Activated naive CD4-positive, alpha-beta T cell treated with anti-CD3 and anti-CD28 coated beads for 36 hours (primary cell): Measurements from ENCODE around the gene FAM8A1. TPM values are rescaled to one million over a fixed set of nuclear protein-coding genes. Genes with fewer than 3 reads are reported as not detected.

Experiments
- CTCF ChIA-PET: fragments of 350-600 bp; sonication (Branson Sonifier 250); formaldehyde crosslinking; loops from one replicate; lab custom pipeline; 2021; ENCODE audit warnings: antibody characterized with exemption; lab: Charles Lee
- DNase-seq: peaks from one replicate; pipeline ENCODE4 v3.0.0-alpha.2; 2020
- H3K27ac Mint-ChIP-seq: one replicate; pipeline ENCODE4 v1.8.0; 2021; ENCODE audit warnings: mild to moderate bottlenecking, mixed read lengths
- H3K27me3 Mint-ChIP-seq: one replicate; pipeline ENCODE4 v1.8.0; 2021; ENCODE audit warnings: low read depth, mixed read lengths
- H3K36me3 Mint-ChIP-seq: one replicate; pipeline ENCODE4 v1.8.0; 2021; ENCODE audit warnings: low read depth, mixed read lengths
- H3K4me1 Mint-ChIP-seq: one replicate; pipeline ENCODE4 v1.8.0; 2021; ENCODE audit warnings: low read depth, mixed read lengths
- H3K4me3 Mint-ChIP-seq: one replicate; pipeline ENCODE4 v1.8.0; 2021; ENCODE audit warnings: mild to moderate bottlenecking, moderate library complexity, mixed read lengths
- H3K9me3 Mint-ChIP-seq: one replicate; pipeline ENCODE4 v1.8.0; 2021; ENCODE audit warnings: mixed read lengths
- intact Hi-C: fragments of 100-400 bp; cut with micrococcal nuclease; formaldehyde crosslinking; loops from one replicate; pipeline ENCODE4 v1.15.1; 2023
- total RNA-seq, 2 experiments: library from RNA; stranded (reverse); gene quantifications; one replicate each; pipeline ENCODE4 v1.2.3, GENCODE V29; 2021

FAM8A1 gene
- total RNA-seq, 2 experiments from 2014 or later, result 2.9 to 3.0 TPM

DNA sequence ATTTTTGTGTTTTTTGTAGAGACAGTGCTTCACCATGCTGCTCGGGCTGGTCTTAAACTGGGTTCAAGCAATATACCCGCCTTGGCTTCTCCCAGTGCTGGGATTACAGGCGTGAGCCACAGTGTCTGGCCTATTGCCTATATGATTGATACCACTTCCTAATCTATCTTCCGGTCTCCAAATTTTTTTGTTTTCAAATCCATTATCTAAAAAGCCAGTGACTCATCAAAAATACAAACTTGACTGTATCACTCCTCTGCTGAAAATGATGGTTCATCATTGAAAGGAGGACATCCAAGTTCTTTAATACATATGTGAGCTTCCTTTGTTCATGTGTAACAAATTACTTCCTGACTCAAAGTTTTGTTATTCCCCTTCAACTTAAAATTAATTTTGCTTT is 35.5 kb downstream of the FAM8A1 start:
- CTCF ChIA-PET, result interaction anchor here (1.1 to 1.5 kb wide), 2 partner anchors 23 to 56 kb away, joined by 3 read pairs; no protein-coding TSS in a partner anchor
- Mint-ChIP-seq H3K27me3 (no peaks in the 10 kb centered on the region), H3K4me3 (no peak overlapping the region), H3K36me3 (peaks cover 65% of the 10 kb centered on the region), H3K9me3 (no peaks in the 10 kb centered on the region), H3K4me1 (peaks cover 45% of the 10 kb centered on the region), H3K27ac (peak overlapping the region; percentile 64)
- intact Hi-C loops, result no loop called here
- DNase-seq, result no peak

DNA sequence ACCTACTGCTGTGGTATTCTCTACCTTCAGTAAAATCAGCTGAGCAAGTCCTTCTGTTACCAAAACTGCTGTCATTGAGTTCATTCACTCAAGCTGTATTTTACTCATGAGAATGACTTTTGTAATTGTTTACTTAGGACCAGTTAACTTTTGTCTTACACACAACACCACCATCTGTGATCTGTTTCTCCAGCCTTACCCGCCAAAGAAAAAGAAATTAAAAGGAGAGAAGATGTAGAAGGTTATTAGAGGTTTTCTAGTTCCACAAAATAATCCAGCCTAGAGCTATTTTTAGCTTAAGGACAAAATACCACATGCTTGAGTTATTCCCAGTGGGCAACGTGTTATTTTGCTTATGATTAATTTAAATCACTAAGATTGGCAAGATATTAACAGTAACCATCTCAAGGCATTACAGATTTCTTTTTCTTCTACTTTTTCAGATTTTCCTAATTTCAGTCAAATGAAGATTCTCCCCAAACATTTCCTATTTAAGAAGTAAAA is 38.2 kb downstream of the FAM8A1 start:
- peaks cover 64% of the 10 kb centered on the region for H3K36me3 Mint-ChIP-seq
- H3K27me3 Mint-ChIP-seq, result no peaks in the 10 kb centered on the region
- no peak for DNase-seq
- no peaks in the 10 kb centered on the region for H3K9me3 Mint-ChIP-seq
- H3K27ac Mint-ChIP-seq, result no peak overlapping the region
- H3K4me3 Mint-ChIP-seq, result no peak overlapping the region
- intact Hi-C loops, result no loop called here
- H3K4me1 Mint-ChIP-seq, result peaks cover 43% of the 10 kb centered on the region
- CTCF ChIA-PET, result interaction anchor here (0.6 to 0.9 kb wide), 2 partner anchors 14 to 84 kb away, joined by 3 read pairs; no protein-coding TSS in a partner anchor

DNA sequence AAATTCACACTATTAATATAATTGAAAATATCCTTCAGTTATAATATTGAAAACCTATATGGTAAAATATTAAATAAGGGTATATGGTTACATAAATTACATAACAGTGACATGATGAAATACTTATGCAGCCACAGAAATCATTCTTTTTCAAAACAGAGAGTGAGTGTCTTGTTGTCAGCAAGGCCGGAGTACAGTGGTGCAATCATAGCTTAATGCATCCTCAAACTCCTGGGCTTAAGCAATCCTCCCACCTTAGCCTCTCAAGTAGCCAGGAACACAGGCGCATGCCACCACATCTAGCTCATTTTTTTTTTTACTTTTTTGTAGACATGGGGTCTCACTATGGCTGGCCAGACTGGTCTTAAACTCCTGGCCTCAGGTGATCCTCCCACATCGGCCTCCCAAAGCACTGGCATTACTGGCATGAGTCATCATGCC is 40.4 kb downstream of the FAM8A1 start:
- Mint-ChIP-seq H3K4me1 (peaks cover 24% of the 10 kb centered on the region), H3K27ac (no peak overlapping the region), H3K27me3 (no peaks in the 10 kb centered on the region), H3K4me3 (no peak overlapping the region), H3K36me3 (peaks cover 62% of the 10 kb centered on the region), H3K9me3 (no peaks in the 10 kb centered on the region)
- intact Hi-C loops, result no loop called here
- no peak for DNase-seq
- CTCF ChIA-PET, result no interaction called here

DNA sequence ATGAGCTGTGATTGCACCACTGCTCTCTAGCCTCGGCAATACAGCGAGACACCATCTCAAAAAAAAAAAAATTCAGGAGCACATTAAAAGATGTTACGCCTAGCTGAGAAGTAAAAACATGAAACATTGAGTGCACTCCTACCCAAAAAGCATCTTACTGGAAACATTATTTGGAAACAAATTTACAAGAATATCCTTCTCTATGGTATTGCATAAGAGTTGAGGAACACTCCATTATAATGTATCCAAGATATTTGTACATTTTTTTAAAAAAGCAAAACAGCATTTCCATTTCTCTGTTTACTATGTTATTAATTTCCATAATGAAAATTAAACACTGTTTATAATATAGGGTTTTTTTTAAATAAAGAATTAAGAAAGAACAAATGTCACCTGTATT is 48.6 kb downstream of the FAM8A1 start:
- DNase-seq, result no peak
- H3K27ac Mint-ChIP-seq, result no peak overlapping the region
- intact Hi-C loops, result no loop called here
- peaks cover 44% of the 10 kb centered on the region for H3K36me3 Mint-ChIP-seq
- no peaks in the 10 kb centered on the region for H3K9me3 Mint-ChIP-seq
- H3K4me1 Mint-ChIP-seq, result peaks cover 11% of the 10 kb centered on the region
- H3K27me3 Mint-ChIP-seq, result no peaks in the 10 kb centered on the region
- CTCF ChIA-PET, result no interaction called here
- no peak overlapping the region for H3K4me3 Mint-ChIP-seq

DNA sequence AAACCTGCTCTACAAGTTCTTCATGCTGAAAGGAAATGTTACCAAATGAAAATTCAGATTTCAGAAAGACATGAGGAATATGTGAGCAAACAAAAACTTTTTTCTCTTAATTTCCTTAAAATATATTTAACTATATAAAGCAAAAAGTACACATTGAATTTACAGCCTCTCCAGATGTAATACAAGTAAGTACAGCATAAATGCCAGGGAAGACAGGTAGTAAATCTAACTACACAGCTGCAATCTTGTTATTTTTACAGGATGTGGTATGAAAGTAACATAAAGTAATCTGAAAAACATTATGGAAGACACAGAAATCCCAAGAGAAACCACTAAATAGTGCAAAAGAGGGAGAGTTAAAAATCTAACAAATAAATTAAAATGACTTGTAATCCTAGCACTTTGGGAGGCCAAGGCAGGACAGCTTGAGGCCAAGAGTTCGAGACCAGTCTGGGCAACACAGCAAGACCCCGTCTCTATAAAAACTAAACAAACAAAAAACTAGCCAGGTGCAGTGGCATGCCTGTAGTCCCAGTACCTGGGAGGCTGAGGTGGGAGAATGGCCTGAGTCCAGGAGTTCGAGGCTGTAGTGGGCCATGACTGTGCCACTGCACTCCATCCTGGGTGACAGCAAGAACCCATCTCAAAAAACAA is 50.7 kb downstream of the FAM8A1 start:
- intact Hi-C loops, result loop anchor here (5.0 kb wide), 1 partner anchor 38 kb away; no protein-coding TSS in a partner anchor
- Mint-ChIP-seq H3K9me3 (no peaks in the 10 kb centered on the region), H3K36me3 (peaks cover 45% of the 10 kb centered on the region), H3K27me3 (no peaks in the 10 kb centered on the region), H3K4me1 (peaks cover 21% of the 10 kb centered on the region), H3K4me3 (no peak overlapping the region), H3K27ac (no peak overlapping the region)
- CTCF ChIA-PET, result no interaction called here
- DNase-seq, result no peak

DNA sequence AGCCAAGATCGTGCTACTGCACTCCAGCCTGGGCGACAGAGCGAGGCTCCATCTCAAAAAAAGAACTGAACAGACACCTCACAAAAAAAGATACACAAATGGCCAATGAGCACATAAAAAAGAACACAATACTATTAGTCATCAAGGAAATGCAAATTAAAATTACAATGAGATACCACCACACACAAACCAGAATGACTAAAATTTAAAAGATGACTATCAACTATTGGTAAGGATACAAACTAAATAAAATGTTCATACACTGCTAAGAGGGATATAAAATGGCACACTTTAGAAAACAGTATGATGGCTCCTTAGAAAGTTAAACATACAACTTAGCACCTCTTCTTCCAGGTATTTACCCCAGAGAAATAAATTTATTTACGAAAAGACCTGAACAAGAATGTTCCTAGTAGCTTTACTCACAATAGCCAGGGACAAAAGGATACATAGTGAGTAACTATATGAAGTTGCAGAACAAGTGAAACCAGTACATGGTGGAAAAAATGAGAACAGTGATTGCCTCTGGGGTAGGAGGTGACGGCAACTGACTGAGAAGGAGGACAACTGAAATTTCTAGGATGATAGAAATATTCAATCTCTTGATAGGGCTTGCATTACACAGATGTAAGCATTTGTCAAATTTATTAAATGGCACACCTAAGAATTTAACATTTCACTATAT is 53.2 kb downstream of the FAM8A1 start:
- no peak for DNase-seq
- intact Hi-C loops, result loop anchor here (5.0 kb wide), 1 partner anchor 41 kb away; no protein-coding TSS in a partner anchor
- Mint-ChIP-seq H3K9me3 (no peaks in the 10 kb centered on the region), H3K27me3 (no peaks in the 10 kb centered on the region), H3K4me3 (no peak overlapping the region), H3K4me1 (peaks cover 21% of the 10 kb centered on the region), H3K27ac (no peak overlapping the region), H3K36me3 (peaks cover 49% of the 10 kb centered on the region)
- CTCF ChIA-PET, result no interaction called here

DNA sequence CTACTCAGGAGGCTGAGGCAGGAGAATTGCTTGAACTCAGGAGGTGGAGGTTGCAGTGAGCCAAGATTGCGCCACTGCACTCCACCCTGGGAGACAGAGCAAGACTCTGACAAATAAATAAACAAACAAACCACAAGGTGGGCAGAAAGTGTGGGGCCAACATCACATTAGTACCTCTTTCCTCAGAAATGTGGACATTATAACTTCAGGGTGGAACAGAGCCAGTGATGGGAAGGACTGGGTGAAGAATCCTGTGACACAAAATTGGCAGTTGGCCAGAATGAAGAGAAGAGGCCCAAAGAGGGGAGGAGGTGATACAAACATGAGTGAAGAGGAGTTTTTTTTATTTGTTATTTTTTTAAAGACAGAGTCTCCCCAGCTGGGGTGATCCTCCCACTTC is 56.0 kb downstream of the FAM8A1 start:
- H3K27ac Mint-ChIP-seq, result no peak overlapping the region
- CTCF ChIA-PET, result interaction anchor here (0.6 to 1.3 kb wide), 3 partner anchors 33 to 144 kb away, joined by 3 to 4 read pairs (median 3); no protein-coding TSS in a partner anchor
- no peak for DNase-seq
- H3K9me3 Mint-ChIP-seq, result no peaks in the 10 kb centered on the region
- H3K4me3 Mint-ChIP-seq, result no peak overlapping the region
- H3K36me3 Mint-ChIP-seq, result peaks cover 46% of the 10 kb centered on the region
- peaks cover 19% of the 10 kb centered on the region for H3K4me1 Mint-ChIP-seq
- H3K27me3 Mint-ChIP-seq, result no peaks in the 10 kb centered on the region
- intact Hi-C loops, result no loop called here

DNA sequence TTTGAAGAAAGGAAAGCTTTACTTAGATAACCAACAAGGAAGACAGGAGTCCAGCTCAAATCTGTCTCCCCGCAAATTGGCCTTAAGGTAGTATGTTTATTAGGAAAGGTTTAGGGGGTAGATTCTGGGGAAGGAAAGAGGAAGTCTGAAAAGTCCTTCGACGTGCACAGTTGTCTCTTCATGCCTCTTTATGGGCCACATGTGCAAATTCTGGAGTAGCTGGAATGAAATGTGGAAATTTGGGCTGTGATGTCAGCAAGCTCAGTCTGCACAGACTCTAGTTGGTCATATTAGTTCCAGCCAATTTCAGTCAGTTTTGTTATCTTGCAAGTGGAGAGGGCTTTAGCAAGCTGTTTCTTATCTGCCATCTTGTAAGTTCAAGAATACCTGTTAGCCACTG is 56.5 kb downstream of the FAM8A1 start:
- H3K27me3 Mint-ChIP-seq, result no peaks in the 10 kb centered on the region
- peaks cover 19% of the 10 kb centered on the region for H3K4me1 Mint-ChIP-seq
- no peak overlapping the region for H3K4me3 Mint-ChIP-seq
- CTCF ChIA-PET, result interaction anchor here (0.5 to 1.3 kb wide), 4 partner anchors 36 to 143 kb away, joined by 3 to 5 read pairs (median 4); no protein-coding TSS in a partner anchor
- DNase-seq, result no peak
- intact Hi-C loops, result no loop called here
- peaks cover 50% of the 10 kb centered on the region for H3K36me3 Mint-ChIP-seq
- H3K27ac Mint-ChIP-seq, result no peak overlapping the region
- no peaks in the 10 kb centered on the region for H3K9me3 Mint-ChIP-seq

Other genes starting within 250 kb of the FAM8A1 start
- gene CAP2, start 206.7 kb upstream of the FAM8A1 start, total RNA-seq, result not detected
- 10 to 100 TPM; 65.3 to 67.2 TPM for gene NUP153, start 106.6 kb downstream of the FAM8A1 start, total RNA-seq